Kidney (tissue), 14 donors: ENCODE results near the gene ITPA. TPM values are rescaled to one million over a fixed set of nuclear protein-coding genes. Genes with fewer than 3 reads are reported as not detected.

Source experiments
- DNase-seq, 5 donors: peaks; one replicate each; pipeline ENCODE4 v3.0.0-alpha.2; 2013 to 2020
- FAIRE-seq: peaks from 2 replicates; lab custom pipeline; 2012; peaks lifted over from hg19 to GRCh38; lab: Jason Lieb, UNC
- H3K27ac ChIP-seq, 2 donors: one replicate each; pipeline ENCODE4 v1.7.0; 2013; ENCODE audit warnings: low read depth in 2 of 2, low read length in 2 of 2, inconsistent platforms in 1 of 2
- H3K27me3 ChIP-seq: one replicate; pipeline ENCODE4 v1.7.1; 2013; ENCODE audit warnings: low read length, inconsistent platforms; ENCODE audit not compliant: control insufficient read depth, insufficient read depth
- H3K36me3 ChIP-seq, 3 donors: one replicate each; pipeline versions ENCODE4 v1.7.0 to v1.7.1; 2013; ENCODE audit warnings: low read length in 3 of 3, control low read depth in 1 of 3, inconsistent platforms in 1 of 3; ENCODE audit not compliant: insufficient read depth in 3 of 3, control insufficient read depth in 2 of 3
- H3K4me1 ChIP-seq, 3 donors: one replicate each; pipeline versions ENCODE4 v1.7.0 to v1.7.1; 2013; ENCODE audit warnings: low read length in 3 of 3, inconsistent platforms in 1 of 3, low read depth in 1 of 3; ENCODE audit not compliant: control insufficient read depth in 2 of 3, insufficient read depth in 2 of 3
- H3K4me3 ChIP-seq, 3 donors: one replicate each; pipeline versions ENCODE4 v1.7.0 to v1.8.1; 2013; ENCODE audit warnings: low read length in 3 of 3, control low read depth in 1 of 3, inconsistent platforms in 1 of 3
- H3K9ac ChIP-seq, 3 donors: one replicate each; pipeline versions ENCODE4 v1.7.0 to v1.7.1; 2013; ENCODE audit warnings: low read length in 3 of 3, control low read depth in 1 of 3, inconsistent platforms in 1 of 3
- H3K9me3 ChIP-seq, 3 donors: one replicate each; pipeline versions ENCODE4 v1.7.0 to v1.7.1; 2013; ENCODE audit warnings: low read length in 3 of 3, control low read depth in 1 of 3, inconsistent platforms in 1 of 3; ENCODE audit not compliant: control insufficient read depth in 2 of 3, insufficient read depth in 1 of 3
- intact Hi-C: fragments of 100-400 bp; cut with DNase I; formaldehyde crosslinking; loops from one replicate; pipeline ENCODE4 v1.11.1; 2022
- polyA plus RNA-seq: library from polyadenylated mRNA; stranded (reverse); fragments of 350-450 nt; fragmentation: Illumina TruSeq; extraction: RNeasy Lipid Tissue Mini Kit (QIAGEN cat#74804); gene quantifications from one replicate; pipeline ENCODE4 v1.2.3, GENCODE V29; 2014; ENCODE audit warnings: low read depth, low replicate concordance; ENCODE audit not compliant: insufficient read depth
- total RNA-seq: library from RNA; stranded (reverse); fragmentation: NEBNext Ultra II Directional; extraction: Animal tissue kit (Norgen Biotek cat#: 25700); gene quantifications from one replicate; pipeline ENCODE4 v1.2.1, GENCODE V29; 2021
- TF ChIP-seq, protein P1 (sequence below): IDR thresholded peaks from 3 replicates; pipeline ENCODE4 v1.5.1; 2012; ENCODE audit warnings: mild to moderate bottlenecking, moderate library complexity, borderline replicate concordance; ENCODE audit not compliant: insufficient read depth; ENCODE audit errors: extremely low read depth
- donor health status: control.
- donor health status: control.
- donor health status: control.
- donor health status: control.
- donor health status: control.
- donor health status: DM: yes; HTN: yes; CAD: no.
- donor health status: Normal renal cell carcinoma (clear cell type).

The ITPA gene
- total and polyA plus RNA-seq, 2 donors from 2014 or later, result 59.7 to 81.1 TPM

DNA sequence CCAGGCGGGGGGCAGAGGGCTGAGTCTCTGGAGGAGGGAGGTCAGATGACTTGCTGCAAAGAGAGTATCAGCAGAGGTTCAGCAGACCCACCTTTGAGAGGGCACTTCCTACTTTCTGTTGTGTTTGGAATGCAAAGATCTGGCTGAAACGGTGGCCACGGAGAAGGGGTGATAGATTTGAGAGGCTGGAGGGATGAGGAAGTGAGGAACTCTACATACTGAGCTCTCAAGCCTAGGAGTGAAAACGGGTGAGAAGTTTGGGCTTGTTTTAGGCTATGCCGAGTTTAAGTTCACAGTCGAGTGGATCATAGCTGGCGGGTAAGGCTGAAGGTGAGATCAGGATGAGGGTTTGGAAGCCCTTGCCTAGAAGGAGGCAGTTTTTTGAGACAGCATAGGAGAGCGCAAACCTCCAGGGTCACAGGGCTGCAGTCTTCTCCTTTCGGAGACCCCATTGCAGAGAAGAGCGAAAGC is 477 bp upstream of the ITPA start:
- no peak for FAIRE-seq

DNA sequence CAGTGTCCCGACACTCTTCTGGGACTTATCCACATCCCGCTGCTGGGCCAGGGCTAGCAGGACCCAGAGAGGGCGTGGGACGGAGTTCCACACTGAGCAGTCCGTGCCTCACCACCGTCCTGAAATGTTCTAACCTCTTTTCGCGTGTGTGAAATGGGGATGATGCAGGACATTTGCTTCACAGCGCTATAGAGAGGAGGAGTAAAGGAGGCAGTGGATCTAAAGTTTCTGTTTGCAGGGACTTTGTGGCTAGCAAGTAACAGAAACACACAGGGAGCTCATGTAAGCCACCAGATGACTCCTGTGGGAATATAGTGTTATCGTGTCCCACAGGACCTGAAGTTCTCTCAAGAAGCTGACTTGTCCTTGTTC is 634 bp downstream of the ITPA start:
- DNase-seq (no peak), FAIRE-seq (no peak)
- TF ChIP-seq, protein P1, sequence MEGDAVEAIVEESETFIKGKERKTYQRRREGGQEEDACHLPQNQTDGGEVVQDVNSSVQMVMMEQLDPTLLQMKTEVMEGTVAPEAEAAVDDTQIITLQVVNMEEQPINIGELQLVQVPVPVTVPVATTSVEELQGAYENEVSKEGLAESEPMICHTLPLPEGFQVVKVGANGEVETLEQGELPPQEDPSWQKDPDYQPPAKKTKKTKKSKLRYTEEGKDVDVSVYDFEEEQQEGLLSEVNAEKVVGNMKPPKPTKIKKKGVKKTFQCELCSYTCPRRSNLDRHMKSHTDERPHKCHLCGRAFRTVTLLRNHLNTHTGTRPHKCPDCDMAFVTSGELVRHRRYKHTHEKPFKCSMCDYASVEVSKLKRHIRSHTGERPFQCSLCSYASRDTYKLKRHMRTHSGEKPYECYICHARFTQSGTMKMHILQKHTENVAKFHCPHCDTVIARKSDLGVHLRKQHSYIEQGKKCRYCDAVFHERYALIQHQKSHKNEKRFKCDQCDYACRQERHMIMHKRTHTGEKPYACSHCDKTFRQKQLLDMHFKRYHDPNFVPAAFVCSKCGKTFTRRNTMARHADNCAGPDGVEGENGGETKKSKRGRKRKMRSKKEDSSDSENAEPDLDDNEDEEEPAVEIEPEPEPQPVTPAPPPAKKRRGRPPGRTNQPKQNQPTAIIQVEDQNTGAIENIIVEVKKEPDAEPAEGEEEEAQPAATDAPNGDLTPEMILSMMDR, result no peak
- H3K27me3 ChIP-seq, result no peaks in the 10 kb centered on the region
- intact Hi-C loops, result no loop called here
- peak overlapping the region; percentile 70 to 89 (median 88) for H3K9ac ChIP-seq
- no peaks in the 10 kb centered on the region for H3K9me3 ChIP-seq
- H3K4me1 ChIP-seq, result peaks cover 0 to 10% (median 6%) of the 10 kb centered on the region in 3 donors
- H3K36me3 ChIP-seq, result peaks cover 0 to 5% (median 0%) of the 10 kb centered on the region in 3 donors
- no peak overlapping the region for H3K27ac ChIP-seq
- peak overlapping the region; percentile 87 to 98 (median 93) for H3K4me3 ChIP-seq

More for the DNA sequence above, 477 bp upstream of the ITPA start:
- intact Hi-C loops, result no loop called here
- Histone ChIP-seq H3K36me3 (peaks cover 0 to 1% (median 0%) of the 10 kb centered on the region in 3 donors), H3K27me3 (no peaks in the 10 kb centered on the region), H3K9ac (peak overlapping the region; percentile 35 to 88 (median 70)), H3K4me3 (peak overlapping the region; percentile 87 to 98 (median 93)), H3K27ac (peak overlapping the region; percentile 38 to 81), H3K4me1 (peaks cover 0 to 10% (median 7%) of the 10 kb centered on the region in 3 donors), H3K9me3 (no peaks in the 10 kb centered on the region)
- peak in 1 of 5 donors; percentile 13 for DNase-seq
- TF ChIP-seq, protein P1, result no peak

DNA sequence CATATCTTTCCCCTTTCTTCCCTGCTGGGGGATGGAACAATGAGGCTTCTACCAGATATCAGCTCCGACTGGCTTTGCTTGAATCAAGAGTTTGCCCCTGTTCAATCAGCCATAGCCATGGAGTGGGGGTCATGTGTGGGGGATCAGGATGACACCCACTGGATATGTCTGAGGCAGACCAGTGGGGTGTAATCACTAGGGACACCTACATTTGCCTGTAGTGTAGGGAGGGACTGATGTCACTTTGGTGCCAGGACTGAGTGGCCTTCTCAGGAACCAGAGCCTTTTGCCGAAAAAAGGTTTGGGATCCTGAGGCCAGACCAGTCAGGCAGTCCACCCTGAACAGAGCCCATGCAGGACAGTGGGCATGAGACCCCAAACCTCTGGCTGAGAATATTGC is 1.0 kb downstream of the ITPA start:
- Histone ChIP-seq H3K4me1 (peaks cover 0 to 10% (median 6%) of the 10 kb centered on the region in 3 donors), H3K9ac (peak overlapping the region; percentile 27 to 88 (median 70)), H3K27ac (no peak overlapping the region), H3K27me3 (no peaks in the 10 kb centered on the region), H3K4me3 (peak overlapping the region; percentile 87 to 98 (median 93)), H3K9me3 (no peaks in the 10 kb centered on the region), H3K36me3 (peaks cover 0 to 5% (median 0%) of the 10 kb centered on the region in 3 donors)
- no peak for DNase-seq
- no peak for FAIRE-seq
- TF ChIP-seq, protein P1, result no peak
- intact Hi-C loops, result no loop called here
